Esophagus muscularis mucosa (tissue), 4 donors: ENCODE measurements around the gene USP5. TPM values are rescaled to one million over a fixed set of nuclear protein-coding genes. Genes with fewer than 3 reads are reported as not detected.
"Not testable (repeated sequence)": the region's sequence is repeated elsewhere in the genome, so short reads cannot be mapped to it uniquely, and the experiment has no call there.

Experiments
- DNase-seq: peaks from one replicate; pipeline ENCODE4 v3.0.0-alpha.2; 2017; ENCODE audit errors: extremely low spot score
- H3K27ac ChIP-seq, 4 donors: fragments of 200-600 bp; sonication (generic); replicated peaks in 1 of 4; 1 replicate in 3 of 4; 2 replicates in 1 of 4; pipeline ENCODE4 v1.5.1; 2016 to 2019; ENCODE audit warnings: mild to moderate bottlenecking in 1 of 4
- H3K27me3 ChIP-seq, 4 donors: fragments of 200-600 bp; sonication (generic); one replicate each; pipeline versions ENCODE4 v1.5.1 to v1.6.0; 2016 to 2019
- H3K36me3 ChIP-seq, 4 donors: fragments of 200-600 bp; sonication (generic); one replicate each; pipeline ENCODE4 v1.5.1; 2016 to 2019
- H3K4me1 ChIP-seq, 4 donors: fragments of 200-600 bp; sonication (generic); one replicate each; pipeline ENCODE4 v1.5.1; 2016 to 2019
- H3K4me3 ChIP-seq, 4 donors: fragments of 200-600 bp; sonication (generic); 1 replicate in 2 of 4; 2 replicates in 2 of 4; pipeline ENCODE4 v1.5.1; 2016 to 2019; ENCODE audit warnings: mild to moderate bottlenecking in 4 of 4, moderate library complexity in 1 of 4
- H3K9me3 ChIP-seq, 4 donors: fragments of 200-600 bp; sonication (generic); 1 replicate in 3 of 4; 2 replicates in 1 of 4; pipeline ENCODE4 v1.5.1; 2016 to 2019
- CTCF ChIP-seq, 3 experiments: fragments of 200-600 bp in 2 of 3; fragments of 450-650 bp in 1 of 3; sonication (generic) in 2 of 3; IDR thresholded peaks; one replicate each; pipeline ENCODE4 v1.5.1; 2017 to 2019; ENCODE audit warnings: antibody characterized with exemption in 3 of 3, mild to moderate bottlenecking in 2 of 3, moderate library complexity in 1 of 3
- EP300 ChIP-seq: sonication (generic); formaldehyde crosslinking; IDR thresholded peaks from one replicate; pipeline ENCODE4 v1.6.1; 2017; ENCODE audit warnings: antibody characterized with exemption
- POLR2A ChIP-seq: fragments of 450-650 bp; IDR thresholded peaks from one replicate; pipeline ENCODE4 v1.6.1; 2017; ENCODE audit warnings: antibody characterized with exemption, moderate library complexity, mild to moderate bottlenecking, low read depth
- POLR2AphosphoS5 ChIP-seq, 2 donors: sonication (generic); formaldehyde crosslinking; IDR thresholded peaks; one replicate each; pipeline ENCODE4 v1.6.1; 2017; ENCODE audit warnings: antibody characterized with exemption in 2 of 2
- WGBS: methylation state at CpG from one replicate; pipeline ENCODE4 v1.1.5; 2018; 5-methylcytosine and 5-hydroxymethylcytosine counted together
- intact Hi-C: fragments of 100-400 bp; cut with DNase I; formaldehyde crosslinking; loops from one replicate; pipeline ENCODE4 v1.15.1; 2023
- total RNA-seq, 4 donors: library from RNA; depleted of rRNA; stranded (reverse); fragments of >200 nt; gene quantifications; one replicate each; pipeline versions ENCODE4 v1.1.0 to v1.2.1, GENCODE V29; 2016

The USP5 gene
- total RNA-seq, 4 donors from 2014 or later: 49.8 to 68.7 (median 58.4) TPM

GRCh38 chr12:6873094-6874014 lies 21.4 kb downstream of the USP5 start, which contains the start of gene SPSB2:
SPSB2 (minus strand) TSS chr12:6873303; CDS start chr12:6872901, 402 bp downstream.
- H3K36me3 ChIP-seq: peaks cover 11 to 30% (median 23%) of the 10 kb centered on the region in 4 donors
- H3K4me1 ChIP-seq: peaks cover 37 to 61% (median 51%) of the 10 kb centered on the region in 4 donors
- no peaks in the 10 kb centered on the region for H3K27me3 ChIP-seq
- WGBS: 3% methylated on average over 24 of the region's 66 CpGs
- peak within 1 kb of the TSS; percentile 65 to 88 (median 70) for H3K4me3 ChIP-seq
- TF ChIP-seq CTCF (IDR thresholded peaks at IDR 0.05): peak in 2 of 3 experiments; percentile 10 to 37
- peak; percentile 83 to 86 for TF ChIP-seq POLR2AphosphoS5 (IDR thresholded peaks at IDR 0.05)
- TF ChIP-seq POLR2A: peak; percentile 74
- no peak for TF ChIP-seq EP300
- DNase-seq: peak; percentile 99
- peak within 1 kb of the TSS; percentile 86 to 89 (median 88) for H3K27ac ChIP-seq
- no peaks in the 10 kb centered on the region for H3K9me3 ChIP-seq
- intact Hi-C loops: loop anchor here (5.0 kb wide), 2 partner anchors 94 to 239 kb away; no protein-coding TSS in a partner anchor

- H3K9me3 ChIP-seq, H3K27me3 ChIP-seq, DNase-seq: not testable (repeated sequence)
- peak overlapping the region; percentile 65 to 88 (median 70) for H3K4me3 ChIP-seq
- intact Hi-C loops: loop anchor here (5.0 kb wide), 2 partner anchors 93 to 238 kb away; no protein-coding TSS in a partner anchor
- peak overlapping the region; percentile 86 to 89 (median 88) for H3K27ac ChIP-seq
- H3K36me3 ChIP-seq: peaks cover 11 to 26% (median 23%) of the 10 kb centered on the region in 4 donors
- H3K4me1 ChIP-seq: peaks cover 31 to 55% (median 45%) of the 10 kb centered on the region in 4 donors
- WGBS: 59% methylated on average over 9 of the region's 9 CpGs
These were observed 22.0 kb downstream of the USP5 start for GRCh38 chr12:6874015-6874368.

- H3K27ac ChIP-seq, H3K4me3 ChIP-seq, H3K9me3 ChIP-seq, H3K4me1 ChIP-seq, H3K27me3 ChIP-seq, DNase-seq, intact Hi-C loops: not testable (repeated sequence)
- peaks cover 9 to 27% (median 19%) of the 10 kb centered on the region in 4 donors for H3K36me3 ChIP-seq
- WGBS: 87% methylated on average over 11 of the region's 11 CpGs
These were observed 27.9 kb downstream of the USP5 start for GRCh38 chr12:6879824-6880223.

- WGBS: 89% methylated on average over 3 of the region's 5 CpGs
- Histone ChIP-seq H3K4me1 (no peaks in the 10 kb centered on the region), H3K9me3 (no peaks in the 10 kb centered on the region), H3K36me3 (peaks cover 9 to 33% (median 21%) of the 10 kb centered on the region in 4 donors), H3K27ac (no peak overlapping the region), H3K27me3 (no peaks in the 10 kb centered on the region), H3K4me3 (no peak overlapping the region)
- intact Hi-C loops: no loop called here
- TF ChIP-seq POLR2AphosphoS5 (IDR thresholded peaks at IDR 0.05): no peak
- no peak for DNase-seq
These were observed 31.3 kb downstream of the USP5 start for GRCh38 chr12:6883252-6883651.

GRCh38 chr12:6883683-6884082 lies 31.7 kb downstream of the USP5 start:
- WGBS: 90% methylated on average over 11 of the region's 11 CpGs
- no peak overlapping the region for H3K4me3 ChIP-seq
- no peak for DNase-seq
- intact Hi-C loops: no loop called here
- H3K27ac ChIP-seq: no peak overlapping the region
- H3K9me3 ChIP-seq: no peaks in the 10 kb centered on the region
- TF ChIP-seq CTCF (IDR thresholded peaks at IDR 0.05) (no peak), POLR2AphosphoS5 (IDR thresholded peaks at IDR 0.05) (no peak)
- peaks cover 9 to 33% (median 21%) of the 10 kb centered on the region in 4 donors for H3K36me3 ChIP-seq
- no peaks in the 10 kb centered on the region for H3K27me3 ChIP-seq
- no peaks in the 10 kb centered on the region for H3K4me1 ChIP-seq

- Histone ChIP-seq H3K27me3 (no peaks in the 10 kb centered on the region), H3K4me1 (no peaks in the 10 kb centered on the region), H3K36me3 (peaks cover 9 to 33% (median 21%) of the 10 kb centered on the region in 4 donors), H3K4me3 (no peak overlapping the region), H3K27ac (no peak overlapping the region), H3K9me3 (no peaks in the 10 kb centered on the region)
- TF ChIP-seq POLR2A (no peak), EP300 (no peak)
- 72% methylated on average over 21 of the region's 22 CpGs for WGBS
- intact Hi-C loops: no loop called here
- no peak for DNase-seq
These were observed 32.6 kb downstream of the USP5 start for GRCh38 chr12:6884539-6884938.

GRCh38 chr12:6886206-6886999 lies 34.5 kb downstream of the USP5 start:
- H3K4me3 ChIP-seq, H3K27me3 ChIP-seq, intact Hi-C loops, H3K27ac ChIP-seq, DNase-seq, H3K9me3 ChIP-seq: not testable (repeated sequence)
- WGBS: 80% methylated on average over 10 of the region's 15 CpGs
- Histone ChIP-seq H3K4me1 (peaks cover 0 to 12% (median 9%) of the 10 kb centered on the region in 4 donors), H3K36me3 (peaks cover 9 to 33% (median 21%) of the 10 kb centered on the region in 4 donors)
